ENCODE measurements around the gene LPP. TPM values are rescaled to one million over a fixed set of nuclear protein-coding genes. Genes with fewer than 3 reads are reported as not detected.

Gene LPP
- total and polyA plus RNA-seq, 2 of the 13 experiments (the other 11 are each of a cell fraction or from before 2014, with no cell fraction given), result 19.2 to 29.9 TPM

GRCh38 chr3:188154014-188154808 is at the start of gene LPP (continued):
- TF ChIP-seq MXD3 (CRISPR knock-in tag; IDR thresholded peaks at IDR 0.05) (peak; percentile 44; the same call in 1 of the 2 replicates), SALL2 (CRISPR knock-in tag; IDR thresholded peaks at IDR 0.05) (peak; percentile 17; the same call in 1 of the 2 replicates), ZNF121 (CRISPR knock-in tag; IDR thresholded peaks at IDR 0.05) (0 out of 2 replicates have a peak, but pooled peaks have one; percentile 15), SP5 (CRISPR knock-in tag; IDR thresholded peaks at IDR 0.05; ENCODE audit: borderline replicate concordance, low read depth) (peak; percentile 58; the same call in 1 of the 2 replicates), REL (CRISPR knock-in tag; conservative IDR thresholded peaks at IDR 0.05) (no peak), ATF3 (CRISPR knock-in tag; IDR thresholded peaks at IDR 0.05) (peak; percentile 0; the same call in 1 of the 2 replicates), ZNF850 (CRISPR knock-in tag; conservative IDR thresholded peaks at IDR 0.05) (no peak), ZNF780A (CRISPR knock-in tag; IDR thresholded peaks at IDR 0.05) (no peak), NFIB (CRISPR knock-in tag; IDR thresholded peaks at IDR 0.05; ENCODE audit: borderline replicate concordance) (no peak), ZNF205 (CRISPR knock-in tag; IDR thresholded peaks at IDR 0.05) (peak; percentile 53; the same call in 1 of the 2 replicates), CBFB (CRISPR knock-in tag; IDR thresholded peaks at IDR 0.05) (peak; percentile 50; the same call in 1 of the 2 replicates), CTCF (CRISPR knock-in tag; IDR thresholded peaks at IDR 0.05) (peak; percentile 39), ADNP (CRISPR knock-in tag; IDR thresholded peaks at IDR 0.05) (peak; percentile 60; the same call in 1 of the 2 replicates), ZFP37 (CRISPR knock-in tag; IDR thresholded peaks at IDR 0.05; ENCODE audit: borderline replicate concordance) (no peak; the same call in 1 of the 2 replicates), PRMT3 (CRISPR knock-in tag; IDR thresholded peaks at IDR 0.05; ENCODE audit: borderline replicate concordance, low read depth) (no peak), RERE (CRISPR knock-in tag; IDR thresholded peaks at IDR 0.05; ENCODE audit: low read depth) (no peak), NFIC (IDR thresholded peaks at IDR 0.05; ENCODE audit: low read length) (no peak), RAD51 (IDR thresholded peaks at IDR 0.05; ENCODE audit: borderline replicate concordance) (no peak), SCMH1 (CRISPR knock-in tag; IDR thresholded peaks at IDR 0.05; ENCODE audit: borderline replicate concordance) (no peak), RFXAP (CRISPR knock-in tag; IDR thresholded peaks at IDR 0.05; ENCODE audit: borderline replicate concordance) (0 out of 2 replicates have a peak, but pooled peaks have one; percentile 40), ZFX (CRISPR knock-in tag; IDR thresholded peaks at IDR 0.05; ENCODE audit: low read depth) (peak; percentile 65)
